Ovary (tissue), 9 donors: ENCODE data around the gene MRPS23. TPM values are rescaled to one million over a fixed set of nuclear protein-coding genes. Genes with fewer than 3 reads are reported as not detected.
A peak's percentile ranks its signal among the peaks of the same experiment; 100 is the strongest.

Experiments used
- DNase-seq, 5 donors: peaks; one replicate each; pipeline ENCODE4 v3.0.0-alpha.2; 2019 to 2020
- H3K27ac ChIP-seq, 2 donors: fragments of 200-600 bp; one replicate each; pipeline versions ENCODE4 v1.5.1 to v1.8.0; 2019 to 2022
- H3K27me3 ChIP-seq: fragments of 200-600 bp; one replicate; pipeline ENCODE4 v1.8.0; 2022
- H3K36me3 ChIP-seq: fragments of 200-600 bp; sonication (generic); one replicate; pipeline ENCODE4 v1.5.1; 2019
- H3K4me1 ChIP-seq: one replicate; pipeline ENCODE4 v1.8.1; 2013; ENCODE audit warnings: mild to moderate bottlenecking, moderate library complexity; ENCODE audit not compliant: insufficient read depth
- H3K4me3 ChIP-seq: fragments of 200-600 bp; sonication (generic); one replicate; pipeline ENCODE4 v1.5.1; 2017
- H3K9me3 ChIP-seq, 2 donors: fragments of 200-600 bp in 1 of 2; sonication (generic) in 1 of 2; one replicate each; pipeline versions ENCODE4 v1.5.1 to v1.8.1; 2013 to 2019; ENCODE audit warnings: mild to moderate bottlenecking in 1 of 2, moderate library complexity in 1 of 2
- EP300 ChIP-seq: sonication (generic); formaldehyde crosslinking; IDR thresholded peaks from one replicate; pipeline ENCODE4 v1.6.1; 2017; ENCODE audit warnings: antibody characterized with exemption
- POLR2A ChIP-seq: fragments of 450-650 bp; IDR thresholded peaks from one replicate; pipeline ENCODE4 v1.6.1; 2017; ENCODE audit warnings: antibody characterized with exemption, mild to moderate bottlenecking, moderate library complexity
- WGBS, 3 donors: extraction: QIAGEN DNeasy Blood & Tissue Kit in 1 of 3; methylation state at CpG; one replicate each; pipeline versions ENCODE4 v1.1.5 to v1.1.7; 2013 to 2017; 5-methylcytosine and 5-hydroxymethylcytosine counted together
- intact Hi-C, 4 donors: fragments of 100-400 bp; cut with DNase I; formaldehyde crosslinking; loops; one replicate each; pipeline versions ENCODE4 v1.11.0 to v1.15.1; 2022 to 2023
- polyA plus RNA-seq, 2 donors: library from polyadenylated mRNA; stranded (reverse); fragments of 200-250 nt in 1 of 2; fragments of 350-450 nt in 1 of 2; fragmentation: Illumina TruSeq in 1 of 2; extraction: RNeasy Lipid Tissue Mini Kit (QIAGEN cat#74804) in 1 of 2; gene quantifications; one replicate each; pipeline ENCODE4 v1.2.3, GENCODE V29; 2013 to 2014
- total RNA-seq, 7 donors: library from RNA; depleted of rRNA in 2 of 7; stranded (reverse); fragments of >200 nt in 2 of 7; fragmentation: NEBNext Ultra II Directional in 3 of 7; extraction: Animal tissue kit (Norgen Biotek cat#: 25700) in 3 of 7; gene quantifications; one replicate each; pipeline versions ENCODE4 v1.1.0 to v1.2.4, GENCODE V29; 2016 to 2023
- TF ChIP-seq, protein P1 (sequence below), 3 donors: fragments of 450-650 bp in 2 of 3; fragments of 200-600 bp in 1 of 3; IDR thresholded peaks; one replicate each; pipeline versions ENCODE4 v1.5.1 to v1.8.0; 2016 to 2022; ENCODE audit warnings: antibody characterized with exemption in 3 of 3, mild to moderate bottlenecking in 1 of 3
- donor health status: DM: no; HTN: no; CAD: no; lungs with moderate emphysema.
- donor health status: DM: no; HTN: no; CAD: no.
- donor health status: Bipolar disorder and iron deficiency.
- donor health status: DM: yes; HTN: yes; CAD: no.
- donor health status: DM: no; HTN: no; CAD: no.
- donor health status: DM: yes; HTN: yes; CAD: no.

Gene MRPS23
- total and polyA plus RNA-seq, 9 donors: 12.2 to 37.9 (median 31.1) TPM

DNA sequence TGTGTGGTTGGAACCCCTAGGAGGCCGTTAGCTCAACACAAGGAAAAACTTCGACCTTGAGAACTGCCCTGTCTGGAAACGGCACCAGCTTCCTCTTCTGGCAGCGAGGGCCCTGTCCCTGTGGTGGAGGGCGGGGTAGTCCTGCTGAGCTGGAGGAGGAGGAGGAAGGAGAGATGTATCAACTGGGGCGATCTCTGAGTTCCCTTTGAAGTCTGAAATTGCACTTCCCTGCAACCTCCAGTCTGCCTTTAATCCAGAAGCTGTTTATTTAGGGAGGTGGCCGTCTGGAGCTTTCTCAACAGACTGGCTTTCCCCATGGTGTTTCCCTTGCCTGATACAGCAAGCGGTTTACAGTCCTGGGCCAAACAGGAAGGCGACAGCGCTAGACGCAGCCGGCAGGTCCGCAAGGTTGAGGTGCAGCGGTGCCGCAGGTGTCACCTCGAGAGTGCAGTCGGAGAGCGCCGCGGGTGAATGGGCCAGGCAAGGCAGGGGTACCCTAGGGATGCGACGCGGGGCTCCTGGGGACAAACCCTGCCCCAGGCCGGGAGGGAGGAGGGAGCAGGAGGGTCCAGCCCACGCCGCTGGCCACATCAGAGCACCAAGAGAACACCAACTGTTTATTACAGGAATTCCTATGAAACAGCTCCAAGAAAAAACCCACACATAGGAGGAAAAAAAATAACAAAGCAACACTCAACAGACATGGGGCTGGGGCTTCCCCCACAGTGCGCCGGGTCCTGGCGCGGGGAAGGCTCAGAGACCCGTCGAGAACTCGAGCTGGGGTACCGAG is 11.4 kb upstream of the MRPS23 start:
- peak overlapping the region; percentile 52 for H3K4me3 ChIP-seq
- H3K4me1 ChIP-seq: peaks cover 12% of the 10 kb centered on the region
- TF ChIP-seq EP300 (no peak), POLR2A (no peak)
- TF ChIP-seq, protein P1, sequence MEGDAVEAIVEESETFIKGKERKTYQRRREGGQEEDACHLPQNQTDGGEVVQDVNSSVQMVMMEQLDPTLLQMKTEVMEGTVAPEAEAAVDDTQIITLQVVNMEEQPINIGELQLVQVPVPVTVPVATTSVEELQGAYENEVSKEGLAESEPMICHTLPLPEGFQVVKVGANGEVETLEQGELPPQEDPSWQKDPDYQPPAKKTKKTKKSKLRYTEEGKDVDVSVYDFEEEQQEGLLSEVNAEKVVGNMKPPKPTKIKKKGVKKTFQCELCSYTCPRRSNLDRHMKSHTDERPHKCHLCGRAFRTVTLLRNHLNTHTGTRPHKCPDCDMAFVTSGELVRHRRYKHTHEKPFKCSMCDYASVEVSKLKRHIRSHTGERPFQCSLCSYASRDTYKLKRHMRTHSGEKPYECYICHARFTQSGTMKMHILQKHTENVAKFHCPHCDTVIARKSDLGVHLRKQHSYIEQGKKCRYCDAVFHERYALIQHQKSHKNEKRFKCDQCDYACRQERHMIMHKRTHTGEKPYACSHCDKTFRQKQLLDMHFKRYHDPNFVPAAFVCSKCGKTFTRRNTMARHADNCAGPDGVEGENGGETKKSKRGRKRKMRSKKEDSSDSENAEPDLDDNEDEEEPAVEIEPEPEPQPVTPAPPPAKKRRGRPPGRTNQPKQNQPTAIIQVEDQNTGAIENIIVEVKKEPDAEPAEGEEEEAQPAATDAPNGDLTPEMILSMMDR (IDR thresholded peaks at IDR 0.05): no peak
- DNase-seq: peak in 1 of 5 donors; percentile 41
- intact Hi-C loops: loop anchor here in 3 of 4 donors (2.0 to 5.0 kb wide), 3 partner anchors 126 to 131 kb away; partner anchors contain the start of gene VEZF1 (in 1 of the 3)
- no peaks in the 10 kb centered on the region for H3K36me3 ChIP-seq
- peak overlapping the region in 1 of 2 donors; percentile 8 for H3K27ac ChIP-seq
- no peaks in the 10 kb centered on the region for H3K27me3 ChIP-seq
- 1 to 3% (median 3%) methylated on average over 34 of the region's 34 CpGs for WGBS, 3 donors
- H3K9me3 ChIP-seq: no peaks in the 10 kb centered on the region

DNA sequence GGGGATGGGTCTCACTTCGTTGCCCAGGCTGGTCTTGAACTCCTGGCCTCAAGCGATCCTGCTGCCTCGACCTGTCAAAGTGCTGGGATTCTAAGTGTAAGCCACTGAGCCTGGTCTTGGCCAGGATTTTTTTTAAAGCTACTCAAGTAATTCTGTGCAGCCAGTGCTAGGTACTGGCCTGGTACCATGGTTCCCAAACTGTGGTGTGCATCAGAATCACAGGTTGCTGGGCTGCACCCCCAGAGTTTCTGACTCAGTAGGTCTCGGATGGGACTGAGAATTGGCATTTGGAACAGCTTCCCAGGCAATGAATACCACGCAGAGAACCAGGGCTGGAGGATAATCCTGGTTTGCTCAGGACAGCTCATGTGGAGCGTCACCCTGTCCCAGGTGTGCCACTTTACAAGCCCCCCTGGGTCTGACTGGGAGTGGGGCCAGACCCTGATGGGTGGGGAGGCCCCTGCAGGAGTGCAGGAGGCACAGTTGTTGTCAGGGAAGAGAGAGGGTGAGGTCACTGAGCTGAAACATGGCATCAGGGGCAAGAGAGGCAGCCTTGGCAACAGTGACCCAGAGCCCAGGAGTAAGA is 10.7 kb upstream of the MRPS23 start:
- TF ChIP-seq, protein P1 (IDR thresholded peaks at IDR 0.05): no peak
- TF ChIP-seq POLR2A (no peak), EP300 (no peak)
- Histone ChIP-seq H3K4me3 (no peak overlapping the region), H3K27ac (peak overlapping the region in 1 of 2 donors; percentile 8), H3K36me3 (no peaks in the 10 kb centered on the region), H3K9me3 (no peaks in the 10 kb centered on the region), H3K27me3 (no peaks in the 10 kb centered on the region), H3K4me1 (peaks cover 12% of the 10 kb centered on the region)
- 64 to 72% (median 67%) methylated on average over 6 of the region's 6 CpGs for WGBS, 3 donors
- intact Hi-C loops: loop anchor here in 3 of 4 donors (2.0 to 5.0 kb wide), 3 partner anchors 127 to 132 kb away; partner anchors contain the start of gene VEZF1 (in 1 of the 3)
- DNase-seq: no peak

GRCh38 chr17:57859601-57860413 is 10.0 kb upstream of the MRPS23 start:
- no peak for TF ChIP-seq EP300
- no peak for TF ChIP-seq POLR2A
- TF ChIP-seq, protein P1 (IDR thresholded peaks at IDR 0.05): no peak
- WGBS, 3 donors: 35 to 41% (median 37%) methylated on average over 13 of the region's 13 CpGs
- intact Hi-C loops: loop anchor here (2.0 to 5.0 kb wide), 6 partner anchors 127 to 252 kb away; partner anchors contain the start of gene VEZF1 (in 1 of the 4)
- Histone ChIP-seq H3K4me1 (peaks cover 12% of the 10 kb centered on the region), H3K4me3 (no peak overlapping the region), H3K27me3 (no peaks in the 10 kb centered on the region), H3K27ac (no peak overlapping the region), H3K9me3 (no peaks in the 10 kb centered on the region), H3K36me3 (no peaks in the 10 kb centered on the region)
- DNase-seq: no peak

- 66 to 70% (median 70%) methylated on average over 5 of the region's 5 CpGs for WGBS, 3 donors
- no peak for DNase-seq
- Histone ChIP-seq H3K27ac (no peak overlapping the region), H3K9me3 (no peaks in the 10 kb centered on the region), H3K4me1 (peaks cover 12% of the 10 kb centered on the region), H3K36me3 (no peaks in the 10 kb centered on the region), H3K27me3 (no peaks in the 10 kb centered on the region), H3K4me3 (no peak overlapping the region)
- TF ChIP-seq, protein P1 (IDR thresholded peaks at IDR 0.05): no peak
- TF ChIP-seq POLR2A: no peak
- no peak for TF ChIP-seq EP300
- intact Hi-C loops: loop anchor here in 3 of 4 donors (2.0 to 5.0 kb wide), 3 partner anchors 138 to 253 kb away; no protein-coding TSS in a partner anchor
Observed at GRCh38 chr17:57858838-57859237, 9.0 kb upstream of the MRPS23 start.
